Astrocyte (in vitro differentiated cells and primary cell): ENCODE measurements around the gene CNNM2. TPM values are rescaled to one million over a fixed set of nuclear protein-coding genes. Genes with fewer than 3 reads are reported as not detected.
"Not testable (repeated sequence)": the region's sequence is repeated elsewhere in the genome, so short reads cannot be mapped to it uniquely, and the experiment has no call there.

Experiments
- DNase-seq: peaks from one replicate; pipeline ENCODE4 v3.0.0-alpha.2; 2010; ENCODE audit warnings: low read depth
- FAIRE-seq: peaks from 2 replicates; lab custom pipeline; 2011; peaks lifted over from hg19 to GRCh38; lab: Jason Lieb, UNC
- H2AFZ ChIP-seq: 2 replicates; pipeline ENCODE4 v1.6.0; 2012; ENCODE audit warnings: low read depth, low read length, inconsistent platforms
- H3K27ac ChIP-seq: 2 replicates; pipeline ENCODE4 v1.5.1; 2011; ENCODE audit warnings: low read depth, low read length, inconsistent platforms
- H3K27me3 ChIP-seq: 2 replicates; pipeline ENCODE4 v1.6.0; 2011; ENCODE audit warnings: low read length, inconsistent platforms; ENCODE audit not compliant: insufficient read depth
- H3K36me3 ChIP-seq: 2 replicates; pipeline ENCODE4 v1.5.1; 2011; ENCODE audit warnings: low read length, inconsistent platforms; ENCODE audit not compliant: insufficient read depth
- H3K4me1 ChIP-seq: 2 replicates; pipeline ENCODE4 v1.5.1; 2011; ENCODE audit warnings: low read length, inconsistent platforms; ENCODE audit not compliant: insufficient read depth
- H3K4me2 ChIP-seq: 2 replicates; pipeline ENCODE4 v1.6.0; 2012; ENCODE audit warnings: low read length, inconsistent platforms
- H3K4me3 ChIP-seq: 2 replicates; pipeline ENCODE4 v1.5.1; 2011; ENCODE audit warnings: low read depth, mild to moderate bottlenecking, low read length, inconsistent platforms; ENCODE audit not compliant: insufficient read depth
- H3K79me2 ChIP-seq: 2 replicates; pipeline ENCODE4 v1.6.0; 2012; ENCODE audit warnings: mild to moderate bottlenecking, low read length, inconsistent platforms; ENCODE audit not compliant: insufficient read depth
- H3K9ac ChIP-seq: 2 replicates; pipeline ENCODE4 v1.6.0; 2012; ENCODE audit warnings: mild to moderate bottlenecking, low read length, inconsistent platforms
- H3K9me3 ChIP-seq: 2 replicates; pipeline ENCODE4 v1.5.1; 2012; ENCODE audit warnings: low read depth, mild to moderate bottlenecking, low read length, inconsistent platforms; ENCODE audit not compliant: insufficient read depth
- H4K20me1 ChIP-seq: 2 replicates; pipeline ENCODE4 v1.6.0; 2012; ENCODE audit warnings: low read length, inconsistent platforms; ENCODE audit not compliant: insufficient read depth
- H3K27ac Mint-ChIP-seq: one replicate; pipeline ENCODE4 v1.8.0; 2021; ENCODE audit warnings: mild to moderate bottlenecking, mixed read lengths; ENCODE audit not compliant: unreplicated experiment
- H3K27me3 Mint-ChIP-seq: one replicate; pipeline ENCODE4 v1.8.0; 2021; ENCODE audit warnings: low read depth, mixed read lengths; ENCODE audit not compliant: unreplicated experiment
- H3K36me3 Mint-ChIP-seq: one replicate; pipeline ENCODE4 v1.8.0; 2021; ENCODE audit warnings: low read depth, mixed read lengths; ENCODE audit not compliant: unreplicated experiment
- H3K4me1 Mint-ChIP-seq: one replicate; pipeline ENCODE4 v1.8.0; 2021; ENCODE audit warnings: low read depth, mixed read lengths; ENCODE audit not compliant: unreplicated experiment
- H3K4me3 Mint-ChIP-seq: one replicate; pipeline ENCODE4 v1.8.0; 2021; ENCODE audit warnings: mild to moderate bottlenecking, moderate library complexity, mixed read lengths; ENCODE audit not compliant: unreplicated experiment
- H3K9me3 Mint-ChIP-seq: one replicate; pipeline ENCODE4 v1.8.0; 2021; ENCODE audit warnings: mild to moderate bottlenecking, mixed read lengths; ENCODE audit not compliant: unreplicated experiment
- CTCF ChIP-seq: IDR thresholded peaks from 2 replicates; pipeline ENCODE4 v1.5.1; 2011; ENCODE audit warnings: low read depth, mild to moderate bottlenecking, inconsistent platforms, low read length, moderate library complexity; ENCODE audit not compliant: insufficient read depth
- EZH2 ChIP-seq: IDR thresholded peaks from 2 replicates; pipeline ENCODE4 v1.6.1; 2012; ENCODE audit warnings: mild to moderate bottlenecking, low read length, inconsistent platforms; ENCODE audit not compliant: insufficient read depth
- total RNA-seq: library from RNA; stranded (reverse); gene quantifications from 2 replicates; pipeline ENCODE4 v1.2.1, GENCODE V29; 2021

CNNM2 gene
- total RNA-seq, 1 donor from 2014 or later: 9.9 TPM

GRCh38 chr10:102962951-102963755 is 45.1 kb downstream of the CNNM2 start:
- H3K4me1 ChIP-seq: no peaks in the 10 kb centered on the region
- DNase-seq (no peak), FAIRE-seq (peak; percentile 20)
- H3K79me2 ChIP-seq: no peaks in the 10 kb centered on the region
- H3K4me2 ChIP-seq: no peak overlapping the region
- H3K9me3 ChIP-seq: no peaks in the 10 kb centered on the region
- Mint-ChIP-seq H3K27me3 (no peaks in the 10 kb centered on the region), H3K9me3 (no peaks in the 10 kb centered on the region), H3K36me3 (no peaks in the 10 kb centered on the region), H3K27ac (no peak overlapping the region), H3K4me3 (no peak overlapping the region), H3K4me1 (peaks cover 7% of the 10 kb centered on the region)
- H3K9ac ChIP-seq: no peak overlapping the region
- no peak overlapping the region for H2AFZ ChIP-seq
- H3K4me3 ChIP-seq: no peak overlapping the region
- TF ChIP-seq CTCF (no peak), EZH2 (no peak)
- no peak overlapping the region for H3K27ac ChIP-seq
- H4K20me1 ChIP-seq: no peaks in the 10 kb centered on the region
- no peaks in the 10 kb centered on the region for H3K27me3 ChIP-seq
- no peaks in the 10 kb centered on the region for H3K36me3 ChIP-seq

GRCh38 chr10:102963756-102964025 is 45.6 kb downstream of the CNNM2 start:
- FAIRE-seq: no peak
- H3K4me1 ChIP-seq: no peaks in the 10 kb centered on the region

GRCh38 chr10:102964064-102964463 is 46.0 kb downstream of the CNNM2 start:
- not testable (repeated sequence) for H3K4me1 Mint-ChIP-seq, H3K27ac ChIP-seq, H2AFZ ChIP-seq, H3K27me3 ChIP-seq, H3K36me3 Mint-ChIP-seq, H3K27me3 Mint-ChIP-seq, H3K9me3 Mint-ChIP-seq, H3K9me3 ChIP-seq, H3K4me1 ChIP-seq, DNase-seq, H3K36me3 ChIP-seq, H3K9ac ChIP-seq, H3K79me2 ChIP-seq, H4K20me1 ChIP-seq, H3K4me3 ChIP-seq, H3K27ac Mint-ChIP-seq, H3K4me3 Mint-ChIP-seq, H3K4me2 ChIP-seq, FAIRE-seq

More at GRCh38 chr10:102963756-102964025, 45.6 kb downstream of the CNNM2 start:
- no peak for DNase-seq
- H3K36me3 Mint-ChIP-seq: no peaks in the 10 kb centered on the region
- Histone ChIP-seq H3K9ac (no peak overlapping the region), H3K27me3 (no peaks in the 10 kb centered on the region), H3K36me3 (no peaks in the 10 kb centered on the region), H3K79me2 (no peaks in the 10 kb centered on the region), H3K9me3 (no peaks in the 10 kb centered on the region), H4K20me1 (peaks cover 3% of the 10 kb centered on the region), H3K4me3 (no peak overlapping the region), H2AFZ (no peak overlapping the region), H3K27ac (no peak overlapping the region), H3K4me2 (no peak overlapping the region)
- H3K4me1 Mint-ChIP-seq: peaks cover 7% of the 10 kb centered on the region
- H3K4me3 Mint-ChIP-seq: no peak overlapping the region
- no peak overlapping the region for H3K27ac Mint-ChIP-seq
- H3K9me3 Mint-ChIP-seq: no peaks in the 10 kb centered on the region
- H3K27me3 Mint-ChIP-seq: no peaks in the 10 kb centered on the region
- TF ChIP-seq EZH2 (no peak), CTCF (no peak)
